ENCODE data around the gene PLEKHG3.

GRCh38 chr14:64753999-64754398 lies 49.8 kb downstream of the PLEKHG3 start:
- TF ChIP-seq FOXA1 (IDR thresholded peaks at IDR 0.05) (no peak), FOXK2 (IDR thresholded peaks at IDR 0.05) (no peak), SP1 (IDR thresholded peaks at IDR 0.05) (no peak), FOXM1 (IDR thresholded peaks at IDR 0.05; ENCODE audit: borderline replicate concordance) (no peak), ELF4 (IDR thresholded peaks at IDR 0.05) (no peak), BHLHE40 (IDR thresholded peaks at IDR 0.05; ENCODE audit: borderline replicate concordance) (no peak), NFRKB (IDR thresholded peaks at IDR 0.05) (no peak), SUZ12 (IDR thresholded peaks at IDR 0.05) (no peak), TARDBP (IDR thresholded peaks at IDR 0.05) (no peak), HDGF (IDR thresholded peaks at IDR 0.05; ENCODE audit: borderline replicate concordance) (no peak), ARNT (IDR thresholded peaks at IDR 0.05) (no peak), CTBP1 (IDR thresholded peaks at IDR 0.05; ENCODE audit: borderline replicate concordance) (no peak)
